ENCODE results near the gene MGAT1.
A peak's percentile ranks its signal among the peaks of the same experiment; 100 is the strongest.
"Not testable (repeated sequence)": the region's sequence is repeated elsewhere in the genome, so short reads cannot be mapped to it uniquely, and the experiment has no call there.

The MGAT1 gene

GRCh38 chr5:180832638-180833068 lies 30.0 kb upstream of the MGAT1 start:
- no peak overlapping the region for H3K4me3 ChIP-seq (ENCODE audit: low read depth, low read length)
- H3K36me3 ChIP-seq: no peaks in the 10 kb centered on the region
- no peaks in the 10 kb centered on the region for H3K27me3 ChIP-seq
- H3K4me1 ChIP-seq: no peaks in the 10 kb centered on the region
- TF ChIP-seq CTCF (IDR thresholded peaks at IDR 0.05; ENCODE audit: low read depth, low read length): no peak
- no peak for DNase-seq
- no peaks in the 10 kb centered on the region for H3K9me3 ChIP-seq

- no peaks in the 10 kb centered on the region for H3K36me3 ChIP-seq
- TF ChIP-seq CTCF (IDR thresholded peaks at IDR 0.05; ENCODE audit: low read depth, low read length): 0 out of 2 replicates have a peak, but pooled peaks have one; percentile 15
- peak; percentile 83 for DNase-seq
Measured at GRCh38 chr5:180831139-180832093, 28.8 kb upstream of the MGAT1 start.

GRCh38 chr5:180830253-180831138 lies 27.9 kb upstream of the MGAT1 start:
- peak; percentile 49 for DNase-seq
- no peaks in the 10 kb centered on the region; the same call in 1 of the 2 replicates for H3K4me1 ChIP-seq
- no peaks in the 10 kb centered on the region for H3K27me3 ChIP-seq
- no peaks in the 10 kb centered on the region for H3K36me3 ChIP-seq
- peak overlapping the region; percentile 89 for H3K4me3 ChIP-seq (ENCODE audit: low read depth, low read length)
- TF ChIP-seq CTCF (IDR thresholded peaks at IDR 0.05; ENCODE audit: low read depth, low read length): no peak
- H3K9me3 ChIP-seq: no peaks in the 10 kb centered on the region

More at GRCh38 chr5:180831139-180832093, 28.8 kb upstream of the MGAT1 start:
- Histone ChIP-seq H3K4me1 (no peaks in the 10 kb centered on the region), H3K27me3 (no peaks in the 10 kb centered on the region), H3K4me3 (ENCODE audit: low read depth, low read length) (peak overlapping the region; percentile 89), H3K9me3 (no peaks in the 10 kb centered on the region)

- no peaks in the 10 kb centered on the region for H3K27me3 ChIP-seq
- H3K36me3 ChIP-seq: no peaks in the 10 kb centered on the region
- DNase-seq: no peak
- no peaks in the 10 kb centered on the region; the same call in 1 of the 2 replicates for H3K4me1 ChIP-seq
- no peak for TF ChIP-seq CTCF (IDR thresholded peaks at IDR 0.05; ENCODE audit: low read depth, low read length)
- H3K9me3 ChIP-seq: no peaks in the 10 kb centered on the region
- H3K4me3 ChIP-seq (ENCODE audit: low read depth, low read length): no peak overlapping the region
Measured at GRCh38 chr5:180829726-180830125, 27.1 kb upstream of the MGAT1 start.

GRCh38 chr5:180828756-180829531 lies 26.3 kb upstream of the MGAT1 start:
- H3K4me1 ChIP-seq; DNase-seq; H3K27me3 ChIP-seq; H3K9me3 ChIP-seq; H3K36me3 ChIP-seq; H3K4me3 ChIP-seq (ENCODE audit: low read depth, low read length): not testable (repeated sequence)

GRCh38 chr5:180827374-180827773 lies 24.8 kb upstream of the MGAT1 start:
- H3K9me3 ChIP-seq; DNase-seq; H3K36me3 ChIP-seq; H3K27me3 ChIP-seq; H3K4me1 ChIP-seq; H3K4me3 ChIP-seq (ENCODE audit: low read depth, low read length): not testable (repeated sequence)

Measured in BE2C (cell line).